GM19043 (cell line): ENCODE data around the gene C1QTNF9.
"Not testable (repeated sequence)": the region's sequence is repeated elsewhere in the genome, so short reads cannot be mapped to it uniquely, and the experiment has no call there.

ENCODE experiments used
- ATAC-seq: cut with Tn5 transposase; IDR thresholded peaks from one replicate; pipeline ENCODE4 v1.9.1; 2021; ENCODE audit warnings: low read depth; ENCODE audit not compliant: unreplicated experiment

Gene C1QTNF9, protein sequence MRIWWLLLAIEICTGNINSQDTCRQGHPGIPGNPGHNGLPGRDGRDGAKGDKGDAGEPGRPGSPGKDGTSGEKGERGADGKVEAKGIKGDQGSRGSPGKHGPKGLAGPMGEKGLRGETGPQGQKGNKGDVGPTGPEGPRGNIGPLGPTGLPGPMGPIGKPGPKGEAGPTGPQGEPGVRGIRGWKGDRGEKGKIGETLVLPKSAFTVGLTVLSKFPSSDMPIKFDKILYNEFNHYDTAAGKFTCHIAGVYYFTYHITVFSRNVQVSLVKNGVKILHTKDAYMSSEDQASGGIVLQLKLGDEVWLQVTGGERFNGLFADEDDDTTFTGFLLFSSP

DNA sequence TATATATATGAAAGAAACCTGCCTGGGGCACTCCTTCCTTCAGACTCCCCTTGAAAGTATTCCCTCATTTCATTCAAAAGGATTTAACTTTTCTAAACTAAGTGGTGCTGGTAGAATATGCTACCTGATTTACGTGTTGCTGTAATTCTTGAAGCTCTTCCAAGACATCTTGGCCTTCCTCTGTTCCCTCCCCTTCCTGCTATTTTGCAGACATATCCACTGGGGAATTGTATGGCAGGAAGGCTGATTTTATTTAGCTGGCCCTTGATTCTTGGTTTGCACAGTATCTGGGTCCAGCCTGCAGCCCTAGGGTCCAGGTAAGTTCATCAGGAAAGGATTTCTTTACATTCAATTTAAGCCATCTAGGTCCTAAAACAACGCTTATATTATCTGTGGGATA is at the start of gene C1QTNF9:
Gene C1QTNF9, plus strand, starts transcription at position 281 of the 400 bp plus-strand sequence. CDS start 6,424 bp downstream, outside the sequence.
- not testable (repeated sequence) for ATAC-seq

DNA sequence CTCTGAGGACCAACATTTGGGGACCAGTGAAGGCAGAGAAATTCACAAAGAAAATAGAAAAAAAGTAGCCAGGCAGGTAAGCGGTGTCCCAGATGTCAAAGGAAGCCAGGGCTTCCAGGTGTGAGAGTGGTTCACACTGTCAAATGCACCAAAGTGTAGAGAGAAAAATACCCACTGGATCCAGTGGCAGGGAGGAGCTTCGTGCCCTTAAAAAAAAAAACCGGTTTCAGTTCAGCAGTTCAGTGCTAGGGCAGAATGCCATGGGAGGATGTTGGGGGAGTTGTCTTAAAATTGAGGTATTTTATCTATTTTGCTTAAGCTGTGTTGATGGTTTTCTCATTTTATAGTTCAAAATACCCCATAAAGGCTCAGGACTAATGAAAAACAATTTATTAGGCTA is 47.8 kb upstream of the C1QTNF9 start:
- no peak for ATAC-seq

DNA sequence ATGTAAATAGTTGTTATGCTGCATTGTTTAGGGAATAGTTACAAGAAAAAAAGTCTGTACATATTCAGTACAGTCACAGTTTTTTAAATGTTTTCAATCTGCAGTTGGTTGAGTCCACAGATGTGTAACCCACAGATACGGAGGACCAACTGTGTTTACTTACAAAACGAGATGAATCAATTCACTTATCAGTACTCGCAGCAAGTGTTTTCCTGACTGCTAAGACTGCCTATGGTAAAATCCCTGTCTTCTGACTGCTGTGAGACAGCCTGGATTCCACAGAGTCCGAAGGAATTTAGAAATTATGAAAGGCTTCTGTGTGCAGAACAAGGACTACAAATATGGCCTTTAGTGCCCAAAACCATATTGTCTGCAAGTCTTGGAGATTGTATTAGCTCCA is 45.7 kb upstream of the C1QTNF9 start:
- ATAC-seq = no peak

DNA sequence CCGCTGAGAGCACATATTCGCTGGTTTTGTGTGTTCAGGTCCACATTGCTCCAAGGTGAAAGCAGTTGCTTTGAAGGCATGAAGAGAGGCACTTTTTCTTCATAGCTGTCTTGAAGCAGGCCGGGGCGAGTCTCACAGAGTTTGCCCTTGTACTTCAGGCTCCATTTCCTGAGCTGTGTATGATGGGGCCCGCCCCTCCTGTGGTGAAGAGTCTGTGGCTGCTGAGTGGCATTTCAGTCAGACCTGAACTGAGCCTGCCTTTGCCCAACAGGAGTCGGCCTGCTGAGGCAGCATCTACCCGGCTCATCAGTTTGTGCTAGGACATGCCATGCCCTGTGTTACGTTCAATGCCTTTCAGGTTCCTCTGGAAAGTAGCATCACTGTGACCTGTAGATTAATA is 44.4 kb upstream of the C1QTNF9 start:
- no peak for ATAC-seq

DNA sequence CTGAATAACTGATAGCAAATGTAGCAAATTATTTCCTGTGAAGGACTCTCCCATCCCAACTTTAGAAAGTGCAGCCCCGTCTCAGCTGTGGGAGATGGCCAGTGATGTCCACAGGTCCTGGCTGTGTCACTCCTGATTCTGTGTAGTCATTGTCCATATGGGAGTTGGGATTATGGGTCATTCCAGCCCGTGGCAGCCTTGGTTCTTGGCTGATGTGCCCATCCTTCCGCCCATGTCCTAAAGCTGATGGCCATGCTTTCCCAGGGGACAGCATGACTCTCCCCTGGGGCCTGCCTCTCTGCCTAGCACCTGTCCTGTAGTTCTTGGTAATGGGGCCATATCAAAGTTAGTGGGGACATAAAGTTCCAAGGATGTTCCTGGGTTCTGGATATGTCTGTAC is 43.9 kb upstream of the C1QTNF9 start:
- ATAC-seq = no peak

DNA sequence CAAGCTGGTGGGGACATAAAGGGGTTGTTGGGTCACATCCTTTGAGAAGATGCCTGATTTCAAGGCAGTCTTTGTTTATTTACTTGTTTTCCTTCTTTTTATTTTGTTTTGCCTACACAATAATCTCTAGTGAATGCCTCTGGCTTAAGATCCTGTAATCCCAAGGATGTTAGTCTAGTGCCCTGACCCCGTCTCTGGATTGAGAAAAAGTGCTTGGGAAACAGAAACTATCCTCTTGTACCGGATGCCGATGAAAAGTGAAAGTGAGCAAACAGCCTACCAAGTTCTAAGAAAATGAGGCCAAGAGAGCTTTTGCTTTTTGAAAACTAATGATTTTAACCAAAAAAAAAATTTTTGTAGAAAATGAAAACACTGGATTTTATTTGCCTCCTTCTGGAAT is 42.1 kb upstream of the C1QTNF9 start:
- no peak for ATAC-seq

DNA sequence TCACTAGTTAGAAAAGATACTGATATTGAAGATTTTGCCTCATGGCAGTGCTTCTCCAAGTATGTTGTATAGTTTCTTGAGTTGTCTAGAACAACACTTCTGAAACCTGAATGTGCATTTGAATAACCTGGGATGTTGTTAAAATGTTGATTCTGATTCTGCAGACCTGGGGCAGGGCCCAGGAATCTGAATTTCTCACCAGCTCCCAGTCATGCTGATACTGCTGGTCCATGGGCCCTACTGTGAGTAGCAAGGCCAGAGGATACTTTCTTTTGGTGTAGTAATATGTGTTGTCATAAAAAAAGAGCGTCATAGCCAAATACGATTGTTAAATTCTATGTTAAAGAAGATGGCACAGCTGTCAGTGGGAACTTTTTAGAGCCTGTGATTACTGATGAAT is 41.6 kb upstream of the C1QTNF9 start:
- no peak for ATAC-seq

DNA sequence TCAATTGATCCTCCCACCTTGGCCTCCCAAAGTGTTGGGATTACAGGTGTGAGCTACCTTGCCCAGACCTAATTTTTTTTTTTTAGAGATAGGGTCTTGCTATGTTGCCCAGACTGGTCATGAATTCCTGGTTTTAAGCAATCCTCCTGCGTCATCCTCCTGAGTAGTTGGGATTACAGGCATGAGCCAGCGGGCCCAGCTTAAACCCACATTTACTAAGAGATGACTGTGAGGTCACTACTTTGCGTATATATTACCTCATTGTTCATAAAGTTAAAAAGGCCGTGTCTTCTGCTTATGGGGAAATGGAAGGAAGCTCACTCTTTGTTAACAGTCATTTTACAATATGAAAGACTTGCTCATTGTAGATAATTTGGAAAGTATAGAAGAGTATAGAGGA is 39.6 kb upstream of the C1QTNF9 start:
- no peak for ATAC-seq

DNA sequence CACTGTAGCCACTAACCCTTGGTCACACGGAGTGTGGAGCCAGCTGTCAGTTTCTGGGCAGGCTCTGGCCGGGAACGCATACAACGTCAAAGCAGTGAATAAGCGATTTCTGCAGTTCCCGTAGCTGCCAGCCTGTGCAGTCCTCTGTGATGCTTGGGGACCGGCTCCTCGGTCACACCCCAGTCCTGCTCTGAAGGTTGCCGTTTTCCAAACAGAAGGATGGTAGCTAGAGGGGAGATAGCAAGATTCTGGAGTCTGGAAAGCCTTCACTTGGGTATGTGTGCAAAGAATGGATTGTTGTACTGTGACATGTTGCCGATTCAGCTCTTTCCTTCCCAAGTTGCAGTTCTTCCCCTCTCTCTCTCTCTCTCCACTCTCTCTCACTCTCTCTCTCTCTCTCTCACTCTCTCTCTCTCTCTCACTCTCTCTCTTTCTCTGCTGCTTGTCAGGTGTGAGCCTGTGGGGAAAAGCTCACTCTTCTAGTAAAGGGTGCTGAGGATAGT is 38.7 kb upstream of the C1QTNF9 start:
- ATAC-seq = peak; percentile 46

DNA sequence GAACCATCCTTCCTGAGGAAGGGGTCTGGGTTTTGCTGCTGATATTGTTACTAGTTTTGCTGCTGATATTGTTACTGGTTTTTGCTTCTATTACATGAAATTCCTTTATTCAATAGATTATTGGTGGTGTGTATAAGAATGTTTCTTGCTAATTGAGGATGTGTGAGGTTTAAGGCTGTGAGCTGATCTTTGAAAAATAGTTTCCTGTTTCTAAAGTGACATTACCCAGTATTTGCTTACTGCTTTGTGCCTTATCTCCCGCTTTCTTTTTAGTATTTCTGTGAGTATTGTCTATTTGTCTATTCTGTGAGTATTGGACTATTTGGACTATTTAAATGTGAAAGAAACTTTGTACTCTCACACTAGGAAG is 38.2 kb upstream of the C1QTNF9 start:
- ATAC-seq = no peak

DNA sequence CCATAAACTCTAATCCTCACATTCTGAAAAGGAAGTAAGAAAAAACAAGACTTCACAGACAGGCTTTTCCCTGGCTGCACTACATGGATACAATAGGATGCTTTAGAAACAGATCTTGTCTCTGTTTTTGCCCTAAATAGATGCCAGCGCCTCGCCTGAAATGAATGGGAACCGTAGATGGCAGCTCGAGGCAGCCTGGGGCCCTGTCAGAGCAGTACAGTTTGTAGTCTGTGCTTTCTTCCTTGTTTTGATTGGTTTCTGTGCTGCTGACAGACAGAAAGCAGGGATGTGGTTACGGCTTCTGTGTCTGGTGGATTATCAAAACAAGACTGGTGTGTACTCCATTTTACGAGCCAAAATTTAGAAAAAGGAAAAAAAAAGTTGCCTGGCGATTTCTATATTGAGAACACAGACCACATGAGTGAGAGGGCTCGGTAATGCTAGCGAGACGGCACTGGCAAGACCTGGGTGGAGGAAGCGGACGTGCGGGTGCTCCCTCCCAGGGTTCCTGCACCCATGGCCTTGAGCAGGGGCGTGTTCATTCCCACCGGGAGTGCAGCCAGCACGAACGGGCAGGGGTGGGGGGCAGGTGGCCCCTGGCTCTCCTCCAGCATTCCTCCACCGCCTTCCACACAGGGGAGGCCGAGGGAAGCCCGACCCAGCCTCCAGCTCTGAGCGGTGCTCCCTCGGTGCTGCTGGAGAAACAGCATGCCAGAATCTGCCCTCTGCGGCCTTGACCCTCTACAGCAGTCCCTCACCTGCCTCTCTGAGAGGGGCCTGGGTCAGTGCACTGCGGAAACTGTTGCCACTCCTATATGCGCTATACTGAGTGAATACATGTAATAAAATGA is 37.6 kb upstream of the C1QTNF9 start:
- ATAC-seq = peak; percentile 32

DNA sequence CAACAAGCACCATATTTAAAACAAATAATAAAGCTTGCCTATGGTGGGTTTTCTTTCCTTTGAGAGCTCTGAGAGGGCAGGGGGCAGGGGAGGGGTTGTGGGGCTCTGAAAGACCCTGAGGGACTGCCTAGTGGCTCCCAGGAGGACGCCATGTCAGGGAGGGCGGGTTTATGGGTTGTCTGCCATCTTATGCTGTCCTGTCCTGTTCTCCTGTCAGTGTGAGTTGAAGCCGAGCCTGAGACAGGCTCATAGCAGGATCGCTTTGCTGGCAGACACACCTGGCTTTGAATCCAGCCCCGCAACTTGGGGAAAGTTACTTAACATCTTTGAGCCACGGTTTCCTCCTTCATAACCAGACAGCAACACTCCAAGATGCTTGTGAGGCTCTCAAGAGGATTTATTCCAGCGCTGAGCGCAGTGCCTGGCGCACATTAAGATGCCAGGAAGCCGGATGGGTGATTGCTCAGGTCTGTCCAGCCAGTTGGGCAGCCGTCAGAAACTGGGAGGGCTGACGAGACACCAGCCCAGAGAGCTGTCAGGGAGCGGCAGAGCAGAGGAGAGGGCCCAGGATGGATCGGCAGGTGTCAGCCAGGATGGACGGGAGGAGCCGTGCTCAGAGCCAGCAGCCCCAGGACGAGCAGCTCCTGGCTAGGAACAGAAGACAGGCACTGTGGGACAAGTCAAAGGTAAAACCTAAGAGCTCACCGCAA is 36.8 kb upstream of the C1QTNF9 start:
- no peak for ATAC-seq

DNA sequence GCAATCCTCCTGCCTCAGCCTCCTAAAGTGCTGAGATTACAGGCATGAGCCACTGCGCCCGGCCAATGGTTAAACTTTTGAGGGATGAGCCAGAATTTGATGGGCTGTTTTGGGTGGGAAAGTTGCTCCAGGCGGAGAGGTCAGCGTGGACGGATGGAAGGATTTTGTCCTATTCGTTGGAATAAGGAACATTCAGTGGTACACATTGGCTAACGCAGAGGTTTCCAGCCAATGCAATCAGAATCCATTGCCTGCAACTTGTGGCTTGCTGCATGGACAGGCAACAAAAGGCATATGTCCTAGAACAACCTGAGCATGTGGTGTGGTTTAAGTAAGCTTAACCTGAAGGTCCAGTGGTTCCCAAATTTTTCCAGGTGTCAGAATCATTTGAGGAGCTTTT is 35.5 kb upstream of the C1QTNF9 start:
- no peak for ATAC-seq

DNA sequence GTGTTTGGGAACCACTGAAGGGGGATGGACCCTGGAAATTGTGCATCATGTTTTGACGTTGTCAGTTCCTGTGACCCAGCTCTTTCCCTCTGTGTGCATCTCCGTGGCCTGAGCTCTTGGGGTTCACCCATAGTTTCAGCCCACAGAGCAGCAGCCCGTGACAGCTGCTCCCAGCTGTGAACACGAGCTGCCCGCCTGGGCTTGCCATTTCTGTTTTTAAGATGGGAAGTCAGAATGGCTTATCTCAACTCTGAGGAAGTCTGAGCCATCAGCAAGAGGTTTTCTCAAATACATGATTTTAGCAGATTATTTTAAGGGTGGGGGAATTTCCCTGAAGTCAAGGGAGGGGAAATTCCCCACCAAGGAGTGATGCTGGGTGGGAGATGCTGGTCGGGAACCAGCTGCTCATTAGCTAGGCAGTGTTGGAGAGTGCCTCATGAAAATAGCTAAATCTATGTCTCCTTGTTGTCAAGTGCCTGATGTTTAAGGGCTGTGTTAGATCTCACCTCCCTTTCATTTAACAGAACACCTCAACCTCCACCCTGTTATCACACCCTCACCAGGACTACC is 34.8 kb upstream of the C1QTNF9 start:
- peak; percentile 55 for ATAC-seq

DNA sequence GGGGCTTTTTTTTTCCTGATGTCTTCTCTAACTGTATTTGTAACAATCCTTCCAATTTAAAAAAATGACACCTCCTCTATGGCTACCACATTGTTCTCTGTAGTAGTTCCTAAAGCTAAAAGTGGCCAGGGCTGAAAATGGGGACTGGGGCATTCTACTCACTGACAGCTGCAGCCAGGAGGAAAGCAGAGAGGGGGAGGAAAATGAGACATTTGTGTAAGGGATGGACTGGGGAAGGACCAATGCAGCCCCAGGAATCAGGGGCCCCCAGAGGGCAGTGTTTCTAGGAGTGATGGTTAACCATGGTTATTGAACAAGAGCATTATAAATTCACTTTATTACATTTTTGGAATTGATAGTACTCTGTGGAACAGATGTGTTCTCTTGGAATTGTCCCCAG is 34.3 kb upstream of the C1QTNF9 start:
- no peak for ATAC-seq

DNA sequence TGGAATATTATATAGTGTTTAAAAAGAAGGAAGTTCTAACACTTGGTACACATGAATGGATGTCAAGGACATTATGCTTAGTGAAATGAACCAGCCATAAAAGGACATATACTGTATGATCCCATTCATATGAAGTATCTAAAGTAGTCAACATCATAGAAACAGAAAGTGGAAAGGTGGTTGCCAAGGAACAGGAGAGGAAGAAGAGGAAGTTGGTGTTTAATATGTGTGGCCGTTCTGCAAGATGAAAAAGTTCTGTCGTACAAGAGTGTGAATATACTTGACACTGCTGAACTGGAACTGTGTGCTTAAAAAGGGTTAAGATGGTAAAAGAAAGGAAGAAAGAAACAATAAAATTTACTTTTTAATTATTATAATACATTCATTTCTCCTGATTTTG is 33.1 kb upstream of the C1QTNF9 start:
- no peak for ATAC-seq

DNA sequence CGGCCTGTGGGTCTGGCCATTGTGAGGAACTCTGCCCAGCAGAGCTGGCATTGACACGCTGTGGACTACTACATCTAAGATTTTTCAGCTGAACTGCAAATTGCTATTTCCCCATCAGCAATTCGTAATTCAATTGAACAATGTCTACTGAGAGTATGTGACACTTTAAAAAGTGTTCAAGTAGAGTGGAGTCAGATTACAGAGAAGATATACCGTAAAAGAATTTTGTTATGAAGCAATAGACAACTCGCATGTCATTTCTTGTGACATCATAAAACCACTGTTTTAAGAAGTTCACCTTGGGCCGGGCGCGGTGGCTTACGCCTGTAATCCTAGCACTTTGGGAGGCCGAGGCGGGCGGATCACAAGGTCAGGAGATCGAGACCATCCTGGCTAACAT is 32.5 kb upstream of the C1QTNF9 start:
- no peak for ATAC-seq

DNA sequence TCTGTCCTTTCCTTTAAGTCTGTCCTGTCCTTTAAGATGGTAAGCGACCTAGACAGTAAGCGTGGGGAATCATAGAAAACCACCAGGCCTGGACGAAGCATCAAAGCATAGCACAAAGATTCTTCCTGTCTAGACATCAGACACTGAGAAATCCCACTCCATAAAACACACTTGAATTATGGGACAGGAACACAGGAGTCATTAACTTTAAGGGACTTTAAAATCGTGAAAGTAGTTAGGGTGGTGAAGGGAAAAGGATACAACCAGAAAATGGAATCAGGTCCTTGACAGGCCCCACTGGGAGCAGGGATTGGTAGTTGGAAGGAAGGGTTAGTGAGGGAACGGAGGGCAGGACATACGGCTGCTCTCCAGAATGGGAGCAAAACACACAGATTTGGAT is 31.6 kb upstream of the C1QTNF9 start:
- no peak for ATAC-seq

DNA sequence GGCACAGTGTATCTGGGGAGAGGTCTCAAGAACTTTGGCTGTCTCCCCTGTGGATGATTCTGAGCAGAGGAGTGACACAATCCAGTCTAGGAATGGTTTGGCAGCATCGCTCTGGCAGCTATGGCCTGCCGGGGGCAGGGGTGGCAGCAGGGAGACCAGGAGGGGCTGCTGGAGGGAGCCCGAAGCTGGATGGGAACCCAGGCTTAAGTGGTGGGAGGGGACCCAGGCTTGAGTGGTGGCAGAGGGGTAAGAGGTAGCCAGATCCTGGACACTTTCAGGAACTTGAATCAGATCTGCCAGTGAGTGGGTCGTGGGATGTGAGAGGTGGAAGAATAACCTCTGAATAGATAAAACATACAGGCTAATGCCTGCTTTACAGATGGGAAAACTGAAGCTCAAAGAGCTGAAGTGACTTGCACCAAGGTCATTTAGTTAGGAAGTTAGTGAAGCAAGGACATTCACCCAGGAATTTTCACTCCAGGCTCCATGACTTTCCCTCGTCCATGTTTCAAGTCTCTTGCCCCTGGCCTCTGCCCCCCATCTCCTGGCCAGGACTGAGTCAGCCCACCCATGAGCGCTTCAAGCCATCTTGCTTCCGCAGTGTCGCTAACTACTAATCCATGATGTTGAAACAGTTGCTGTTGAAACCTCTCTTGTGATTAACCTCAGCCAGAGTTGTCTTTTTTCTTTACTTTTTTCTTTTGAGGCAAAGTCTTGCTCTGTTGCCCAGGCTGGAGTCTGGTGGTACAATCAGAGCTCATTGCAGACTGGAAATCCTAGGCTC is 29.9 kb upstream of the C1QTNF9 start:
- ATAC-seq = no peak

DNA sequence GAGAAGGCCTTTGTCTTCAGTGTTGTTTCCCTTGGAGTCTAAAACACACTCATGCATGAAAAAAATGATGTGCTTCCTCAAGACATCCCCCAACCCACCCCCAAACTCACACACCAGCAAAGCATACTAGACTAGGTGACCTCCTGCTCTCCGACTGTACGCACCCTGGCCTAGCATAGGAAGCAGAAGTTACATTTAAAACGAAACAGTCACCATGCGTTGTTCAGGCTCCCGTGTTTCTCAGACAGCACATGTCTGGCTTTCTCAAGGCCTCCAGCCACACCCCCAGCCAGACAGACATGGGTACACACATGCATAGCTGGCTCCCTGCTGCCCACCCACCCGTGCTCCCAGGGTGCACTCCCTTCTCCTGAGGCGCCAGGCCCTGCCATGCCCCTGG is 28.7 kb upstream of the C1QTNF9 start:
- no peak for ATAC-seq
